Measurements from ENCODE around the gene SMOC2. TPM values are rescaled to one million over a fixed set of nuclear protein-coding genes. Genes with fewer than 3 reads are reported as not detected.

The SMOC2 gene
- total and polyA plus RNA-seq, 4 donors, result 1.3 to 6.4 (median 4.6) TPM

DNA sequence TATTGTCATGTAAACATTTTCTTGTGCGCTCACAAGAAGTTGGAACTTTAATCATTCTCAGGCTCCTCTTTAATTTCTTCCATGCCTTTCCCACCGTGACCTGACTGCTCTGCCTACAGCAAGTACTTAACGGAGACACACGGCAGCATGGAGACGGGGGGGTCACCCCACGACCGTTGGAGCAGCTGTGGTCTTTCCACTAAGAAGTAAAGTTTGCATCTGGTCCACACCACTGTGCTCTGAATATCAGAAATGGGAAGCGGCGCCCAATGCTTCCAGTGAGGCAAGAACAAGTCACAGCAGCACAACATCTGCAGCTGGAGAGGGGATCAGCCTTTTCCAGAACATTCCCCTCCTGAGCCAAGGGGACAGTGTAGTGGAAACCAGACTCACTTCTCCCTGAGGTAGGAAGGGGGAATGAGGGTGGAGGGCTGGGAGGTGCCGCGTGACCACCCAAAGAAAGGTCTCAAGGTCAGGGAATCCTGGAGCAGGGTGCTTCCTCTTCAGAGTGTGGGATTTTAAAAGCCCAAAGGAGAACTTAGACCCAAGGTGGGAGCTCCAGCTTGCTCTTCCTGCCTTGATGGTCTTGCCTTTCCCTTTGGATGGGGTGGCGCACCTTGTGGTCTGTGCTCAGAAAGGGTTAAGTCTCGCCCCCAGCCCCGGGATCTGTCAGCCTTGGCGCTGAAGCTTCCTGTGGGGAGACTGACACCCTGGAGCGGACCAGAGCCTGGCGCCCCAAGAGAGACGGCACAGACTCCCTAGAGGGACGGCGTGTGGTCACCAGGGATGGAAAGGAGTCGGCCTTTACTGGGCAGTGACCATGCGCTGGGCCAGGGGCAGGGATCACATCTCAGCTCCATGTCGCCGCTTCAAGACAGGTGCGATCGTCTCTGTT lies 25.6 kb upstream of the SMOC2 start:
- Histone ChIP-seq H3K27me3 (ENCODE audit: control insufficient read depth in 3 of 3, insufficient read depth in 3 of 3, low read length in 2 of 3) (peaks cover 0 to 3% (median 2%) of the 10 kb centered on the region in 3 donors), H3K4me1 (ENCODE audit: control insufficient read depth in 5 of 5, insufficient read depth in 5 of 5, low read length in 5 of 5) (peaks cover 0 to 36% (median 7%) of the 10 kb centered on the region in 5 donors), H3K9me3 (ENCODE audit: control insufficient read depth in 4 of 4, insufficient read depth in 3 of 4, low read length in 3 of 4) (no peaks in the 10 kb centered on the region), H3K36me3 (ENCODE audit: control insufficient read depth in 4 of 4, insufficient read depth in 4 of 4, low read length in 4 of 4) (no peaks in the 10 kb centered on the region), H3K27ac (ENCODE audit: low read depth in 1 of 2, low read length in 1 of 2) (no peak overlapping the region), H3K9ac (ENCODE audit: insufficient read depth in 1 of 2, low read length in 2 of 2) (no peak overlapping the region), H3K4me3 (no peak overlapping the region)
- 75 to 79% methylated on average over 26 of the region's 26 CpGs for WGBS, 2 donors
- DNase-seq (peak in 1 of 3 donors; percentile 44), ATAC-seq (ENCODE audit: insufficient read depth, low FRiP score) (no peak)
- TF ChIP-seq, protein P1, sequence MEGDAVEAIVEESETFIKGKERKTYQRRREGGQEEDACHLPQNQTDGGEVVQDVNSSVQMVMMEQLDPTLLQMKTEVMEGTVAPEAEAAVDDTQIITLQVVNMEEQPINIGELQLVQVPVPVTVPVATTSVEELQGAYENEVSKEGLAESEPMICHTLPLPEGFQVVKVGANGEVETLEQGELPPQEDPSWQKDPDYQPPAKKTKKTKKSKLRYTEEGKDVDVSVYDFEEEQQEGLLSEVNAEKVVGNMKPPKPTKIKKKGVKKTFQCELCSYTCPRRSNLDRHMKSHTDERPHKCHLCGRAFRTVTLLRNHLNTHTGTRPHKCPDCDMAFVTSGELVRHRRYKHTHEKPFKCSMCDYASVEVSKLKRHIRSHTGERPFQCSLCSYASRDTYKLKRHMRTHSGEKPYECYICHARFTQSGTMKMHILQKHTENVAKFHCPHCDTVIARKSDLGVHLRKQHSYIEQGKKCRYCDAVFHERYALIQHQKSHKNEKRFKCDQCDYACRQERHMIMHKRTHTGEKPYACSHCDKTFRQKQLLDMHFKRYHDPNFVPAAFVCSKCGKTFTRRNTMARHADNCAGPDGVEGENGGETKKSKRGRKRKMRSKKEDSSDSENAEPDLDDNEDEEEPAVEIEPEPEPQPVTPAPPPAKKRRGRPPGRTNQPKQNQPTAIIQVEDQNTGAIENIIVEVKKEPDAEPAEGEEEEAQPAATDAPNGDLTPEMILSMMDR (IDR thresholded peaks at IDR 0.05; ENCODE audit: control extremely low read depth, extremely low read depth), result no peak

GRCh38 chr6:168415993-168416530 lies 24.9 kb upstream of the SMOC2 start:
- 87 to 93% methylated on average over 15 of the region's 15 CpGs for WGBS, 2 donors
- ATAC-seq (ENCODE audit: insufficient read depth, low FRiP score) (no peak), DNase-seq (no peak)
- H3K9ac ChIP-seq (ENCODE audit: insufficient read depth in 1 of 2, low read length in 2 of 2), result no peak overlapping the region
- no peak overlapping the region for H3K4me3 ChIP-seq
- H3K36me3 ChIP-seq (ENCODE audit: control insufficient read depth in 4 of 4, insufficient read depth in 4 of 4, low read length in 4 of 4), result no peaks in the 10 kb centered on the region
- no peak overlapping the region for H3K27ac ChIP-seq (ENCODE audit: low read depth in 1 of 2, low read length in 1 of 2)
- TF ChIP-seq, protein P1 (IDR thresholded peaks at IDR 0.05; ENCODE audit: control extremely low read depth, extremely low read depth), result no peak
- H3K9me3 ChIP-seq (ENCODE audit: control insufficient read depth in 4 of 4, insufficient read depth in 3 of 4, low read length in 3 of 4), result no peaks in the 10 kb centered on the region
- peaks cover 0 to 36% (median 7%) of the 10 kb centered on the region in 5 donors for H3K4me1 ChIP-seq (ENCODE audit: control insufficient read depth in 5 of 5, insufficient read depth in 5 of 5, low read length in 5 of 5)
- H3K27me3 ChIP-seq (ENCODE audit: control insufficient read depth in 3 of 3, insufficient read depth in 3 of 3, low read length in 2 of 3), result peaks cover 0 to 3% (median 2%) of the 10 kb centered on the region in 3 donors

- no peak for DNase-seq
- Histone ChIP-seq H3K4me1 (ENCODE audit: control insufficient read depth in 5 of 5, insufficient read depth in 5 of 5, low read length in 5 of 5) (peaks cover 0 to 36% (median 7%) of the 10 kb centered on the region in 5 donors), H3K36me3 (ENCODE audit: control insufficient read depth in 4 of 4, insufficient read depth in 4 of 4, low read length in 4 of 4) (no peaks in the 10 kb centered on the region), H3K27me3 (ENCODE audit: control insufficient read depth in 3 of 3, insufficient read depth in 3 of 3, low read length in 2 of 3) (peaks cover 0 to 3% (median 2%) of the 10 kb centered on the region in 3 donors), H3K9ac (ENCODE audit: insufficient read depth in 1 of 2, low read length in 2 of 2) (no peak overlapping the region), H3K27ac (ENCODE audit: low read depth in 1 of 2, low read length in 1 of 2) (no peak overlapping the region), H3K9me3 (ENCODE audit: control insufficient read depth in 4 of 4, insufficient read depth in 3 of 4, low read length in 3 of 4) (no peaks in the 10 kb centered on the region), H3K4me3 (no peak overlapping the region)
- ATAC-seq (ENCODE audit: insufficient read depth, low FRiP score), result no peak
- 87 to 95% methylated on average over 15 of the region's 15 CpGs for WGBS, 2 donors
- TF ChIP-seq, protein P1 (IDR thresholded peaks at IDR 0.05; ENCODE audit: control extremely low read depth, extremely low read depth), result no peak
These were observed 24.5 kb upstream of the SMOC2 start for GRCh38 chr6:168416531-168416930.

Measured in lung (tissue), 12 donors.